ENCODE results near the gene NUAK2.
A peak's percentile ranks its signal among the peaks of the same experiment; 100 is the strongest.

NUAK2 gene

DNA sequence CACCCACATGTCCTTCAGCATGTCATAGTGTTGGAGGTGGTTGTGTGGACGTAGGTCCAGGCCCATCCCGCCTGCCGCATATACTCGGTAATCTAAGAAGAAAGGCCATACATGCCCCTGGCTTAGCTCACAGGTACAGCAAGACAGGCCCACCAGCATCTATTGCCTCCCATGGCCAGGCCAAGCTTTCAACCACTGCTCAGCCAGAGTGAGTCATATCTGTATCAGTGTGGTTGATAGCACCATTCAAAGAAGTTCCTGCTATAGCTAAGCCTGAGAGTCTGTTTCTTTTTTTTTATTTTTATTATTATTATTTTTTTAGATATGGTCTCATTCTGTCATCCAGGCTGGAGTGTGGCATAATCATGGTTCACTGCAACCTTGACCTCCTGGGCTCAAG lies 18.2 kb upstream of the NUAK2 start:
- TF ChIP-seq, protein P1, sequence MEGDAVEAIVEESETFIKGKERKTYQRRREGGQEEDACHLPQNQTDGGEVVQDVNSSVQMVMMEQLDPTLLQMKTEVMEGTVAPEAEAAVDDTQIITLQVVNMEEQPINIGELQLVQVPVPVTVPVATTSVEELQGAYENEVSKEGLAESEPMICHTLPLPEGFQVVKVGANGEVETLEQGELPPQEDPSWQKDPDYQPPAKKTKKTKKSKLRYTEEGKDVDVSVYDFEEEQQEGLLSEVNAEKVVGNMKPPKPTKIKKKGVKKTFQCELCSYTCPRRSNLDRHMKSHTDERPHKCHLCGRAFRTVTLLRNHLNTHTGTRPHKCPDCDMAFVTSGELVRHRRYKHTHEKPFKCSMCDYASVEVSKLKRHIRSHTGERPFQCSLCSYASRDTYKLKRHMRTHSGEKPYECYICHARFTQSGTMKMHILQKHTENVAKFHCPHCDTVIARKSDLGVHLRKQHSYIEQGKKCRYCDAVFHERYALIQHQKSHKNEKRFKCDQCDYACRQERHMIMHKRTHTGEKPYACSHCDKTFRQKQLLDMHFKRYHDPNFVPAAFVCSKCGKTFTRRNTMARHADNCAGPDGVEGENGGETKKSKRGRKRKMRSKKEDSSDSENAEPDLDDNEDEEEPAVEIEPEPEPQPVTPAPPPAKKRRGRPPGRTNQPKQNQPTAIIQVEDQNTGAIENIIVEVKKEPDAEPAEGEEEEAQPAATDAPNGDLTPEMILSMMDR (IDR thresholded peaks at IDR 0.05; ENCODE audit: borderline replicate concordance, insufficient read depth, low read depth, low read length) = no peak
- no peak overlapping the region for H3K4me3 ChIP-seq (ENCODE audit: low read depth, low read length)

DNA sequence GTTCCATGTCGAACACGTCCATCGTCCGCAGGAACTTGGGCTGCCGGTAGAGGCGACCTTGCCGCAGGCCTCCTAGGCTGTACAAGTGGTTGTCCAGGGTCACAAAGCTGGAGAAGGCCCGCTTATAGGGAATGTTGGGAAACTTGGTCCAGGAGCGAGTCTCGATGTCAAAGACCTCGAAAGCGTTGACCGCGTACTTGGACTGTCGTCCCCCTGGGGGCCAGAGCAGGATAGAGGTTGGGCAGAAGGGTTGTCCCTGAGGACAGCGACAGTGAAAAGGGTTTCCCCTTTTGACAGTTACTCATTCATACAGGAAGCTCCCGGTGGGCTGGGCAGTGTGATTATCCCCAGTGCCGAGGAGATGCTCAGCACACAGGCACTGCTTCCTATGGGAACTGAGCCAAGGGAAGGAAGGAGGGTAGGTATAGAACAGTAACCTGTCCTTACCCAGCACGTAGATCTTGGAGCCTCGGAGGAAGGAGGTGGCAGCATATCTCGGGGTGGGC lies 17.7 kb upstream of the NUAK2 start:
- no peak overlapping the region for H3K4me3 ChIP-seq (ENCODE audit: low read depth, low read length)
- TF ChIP-seq, protein P1 (IDR thresholded peaks at IDR 0.05; ENCODE audit: borderline replicate concordance, insufficient read depth, low read depth, low read length) = no peak

DNA sequence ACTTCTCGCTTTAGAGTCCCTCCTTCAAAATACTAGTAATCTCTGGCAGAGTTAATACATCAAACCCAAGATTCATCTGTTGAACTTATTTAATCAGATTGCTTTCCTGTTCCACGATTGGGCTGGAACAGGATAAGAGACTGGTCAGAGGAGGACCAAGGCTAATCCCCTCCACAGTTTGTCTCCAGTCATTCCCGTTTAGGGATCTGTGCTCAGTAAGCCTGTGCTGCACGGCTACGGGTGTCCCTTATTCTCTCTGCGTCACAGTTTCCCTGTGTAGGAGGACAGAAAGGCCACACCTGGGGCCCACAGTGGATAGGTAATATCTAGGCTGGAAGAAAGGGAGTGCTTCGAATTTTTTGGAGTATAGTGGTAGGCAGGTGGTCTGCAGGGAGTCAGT lies 16.5 kb upstream of the NUAK2 start:
- H3K4me3 ChIP-seq (ENCODE audit: low read depth, low read length) = no peak overlapping the region
- TF ChIP-seq, protein P1 (IDR thresholded peaks at IDR 0.05; ENCODE audit: borderline replicate concordance, insufficient read depth, low read depth, low read length) = no peak

DNA sequence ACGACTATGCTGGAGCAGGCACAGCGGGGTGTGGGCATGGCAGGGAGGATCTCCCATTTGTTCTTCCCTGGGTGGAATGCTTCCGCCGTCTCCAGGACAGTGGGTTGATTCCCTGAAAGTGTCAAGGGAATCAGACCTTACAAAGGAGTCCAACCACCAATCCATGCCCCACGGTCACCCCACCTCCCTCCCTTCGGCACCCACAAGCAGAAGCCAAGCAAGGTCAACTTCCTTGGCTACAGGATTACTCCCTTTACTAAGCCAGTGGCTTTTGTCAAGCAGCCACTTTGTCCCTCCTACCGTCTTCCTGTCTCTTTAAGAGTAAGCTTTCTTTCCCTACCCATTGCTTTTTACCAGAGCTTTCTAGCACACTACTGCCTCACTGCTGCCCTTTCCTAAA lies 15.9 kb upstream of the NUAK2 start:
- no peak overlapping the region for H3K4me3 ChIP-seq (ENCODE audit: low read depth, low read length)
- TF ChIP-seq, protein P1 (IDR thresholded peaks at IDR 0.05; ENCODE audit: borderline replicate concordance, insufficient read depth, low read depth, low read length) = no peak

DNA sequence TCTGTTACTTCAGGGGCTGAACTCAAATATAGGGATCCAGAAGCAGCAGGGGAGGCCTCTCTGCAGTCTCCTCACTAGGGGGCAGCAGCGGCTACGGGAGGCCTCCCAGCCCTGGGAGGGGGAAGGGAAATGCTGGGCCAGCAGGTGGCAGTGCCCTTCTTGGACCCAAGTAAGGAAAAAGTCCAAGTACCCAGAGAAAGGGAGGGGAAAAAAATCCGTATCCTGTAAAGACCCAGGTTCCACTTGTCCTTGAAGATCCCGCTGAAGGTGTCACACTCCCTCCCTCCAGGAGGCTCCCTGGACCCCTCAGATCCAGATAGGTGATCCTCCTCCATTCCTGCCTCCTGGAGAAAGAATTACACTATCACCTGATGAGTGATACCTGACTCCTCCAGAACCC lies 14.1 kb upstream of the NUAK2 start:
- no peak overlapping the region for H3K4me3 ChIP-seq (ENCODE audit: low read depth, low read length)
- TF ChIP-seq, protein P1 (IDR thresholded peaks at IDR 0.05; ENCODE audit: borderline replicate concordance, insufficient read depth, low read depth, low read length) = peak; percentile 90

DNA sequence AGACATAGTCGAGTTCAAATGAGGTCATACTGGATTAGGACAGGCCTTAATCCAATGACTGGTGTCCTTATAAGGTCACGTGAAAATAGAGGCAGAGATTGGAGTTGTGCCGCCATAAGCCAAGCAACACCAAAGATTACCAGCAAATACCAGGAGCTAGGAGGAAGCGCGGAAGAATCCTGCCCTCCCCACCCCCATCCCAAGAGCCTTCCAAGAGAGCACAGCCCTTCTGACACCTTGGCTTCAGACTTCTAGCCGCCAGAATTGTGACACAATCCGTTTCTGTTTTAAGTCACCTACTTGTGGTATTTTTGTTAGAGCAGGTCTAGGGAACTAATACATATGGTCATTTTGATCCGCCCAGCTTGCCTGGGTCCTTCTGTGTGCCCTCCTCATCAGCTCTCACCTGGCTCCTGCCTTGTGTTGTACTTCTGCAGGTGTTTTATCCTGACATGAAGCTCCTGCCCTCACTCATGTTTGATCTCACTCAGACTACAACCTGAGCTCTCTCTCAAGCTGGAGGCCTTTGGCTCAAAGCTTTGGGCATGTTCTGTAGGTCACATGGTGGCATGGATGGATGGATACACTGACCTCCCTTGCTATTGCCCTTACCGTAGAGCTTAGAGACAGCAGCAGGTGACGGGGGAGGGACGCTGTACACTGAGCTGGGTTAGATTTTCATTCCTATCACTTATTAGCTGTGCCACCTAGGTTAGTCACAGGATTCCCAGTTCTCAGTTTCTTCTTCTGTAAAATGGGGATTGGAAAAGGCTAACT lies 10.7 kb upstream of the NUAK2 start:
- TF ChIP-seq, protein P1 (IDR thresholded peaks at IDR 0.05; ENCODE audit: borderline replicate concordance, insufficient read depth, low read depth, low read length) = no peak
- no peak overlapping the region for H3K4me3 ChIP-seq (ENCODE audit: low read depth, low read length)

DNA sequence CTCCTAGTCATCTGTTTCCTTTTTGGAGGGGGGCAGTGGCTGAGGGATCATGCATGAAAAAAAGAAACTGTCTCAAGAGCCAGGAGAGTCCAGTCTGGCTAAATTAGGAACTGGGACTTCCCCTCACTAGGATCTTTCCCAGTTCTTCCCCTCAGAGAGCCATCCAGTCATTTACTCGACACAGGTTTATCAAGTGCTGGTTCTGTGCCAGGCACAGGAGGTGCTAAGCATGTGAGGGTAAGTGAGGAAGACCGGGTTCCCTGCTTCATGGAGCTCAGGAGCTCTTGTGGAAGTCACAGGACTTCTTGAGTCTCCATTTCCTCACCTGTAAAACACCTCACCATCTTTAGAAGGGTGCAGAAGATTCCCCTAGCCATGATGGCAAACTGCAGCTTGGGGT lies 8.6 kb upstream of the NUAK2 start:
- no peak overlapping the region for H3K4me3 ChIP-seq (ENCODE audit: low read depth, low read length)

More for the DNA sequence above, 8.6 kb upstream of the NUAK2 start:
- TF ChIP-seq, protein P1 (IDR thresholded peaks at IDR 0.05; ENCODE audit: borderline replicate concordance, insufficient read depth, low read depth, low read length) = no peak
